ENCODE data around the gene MIPOL1. TPM values are rescaled to one million over a fixed set of nuclear protein-coding genes. Genes with fewer than 3 reads are reported as not detected.

MIPOL1 gene
- total RNA-seq, 4 donors from 2014 or later, result 5.4 to 17.2 (median 9.4) TPM

DNA sequence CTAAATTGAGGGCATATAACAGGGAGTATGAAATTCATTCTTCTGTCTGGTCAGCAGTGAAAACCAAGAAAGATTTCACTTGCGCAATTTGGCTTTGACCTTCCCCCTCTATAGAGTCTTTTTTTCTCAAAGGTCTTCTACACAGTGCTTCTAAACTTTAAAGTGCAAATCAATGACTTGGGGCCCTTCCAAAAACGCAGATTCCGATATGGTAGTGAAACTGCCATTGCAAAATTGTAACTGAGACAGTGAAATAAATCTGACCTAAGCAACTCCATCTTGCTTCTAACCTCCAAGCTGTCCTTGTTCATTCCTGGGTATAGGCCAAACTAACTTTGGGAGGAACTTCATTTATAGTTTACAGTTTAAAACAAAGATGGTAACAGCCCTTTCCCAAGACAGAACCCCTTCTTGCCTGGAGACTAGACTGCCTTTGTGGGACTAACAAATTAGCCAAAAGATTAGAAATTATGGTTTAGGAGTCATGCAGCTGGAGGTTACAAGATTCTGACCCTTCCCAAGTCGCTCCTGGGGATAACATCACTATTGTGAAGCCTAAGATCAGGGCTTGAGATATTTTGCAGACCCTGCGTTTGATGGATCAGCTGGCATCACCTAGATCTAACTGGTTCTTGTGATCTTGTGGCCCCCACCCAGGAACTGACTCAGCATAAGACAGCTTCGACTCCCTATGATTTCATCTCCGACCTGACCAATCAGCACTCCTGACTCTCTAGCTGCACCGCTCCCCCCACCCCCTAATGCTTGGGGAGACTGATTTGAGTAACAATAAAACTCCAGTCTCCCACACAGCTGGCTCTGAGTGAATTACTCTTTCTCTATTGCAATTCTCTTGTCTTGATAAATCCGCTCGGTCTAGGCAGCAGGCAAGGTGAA lies 30.3 kb upstream of the MIPOL1 start:
- TF ChIP-seq, protein P1, sequence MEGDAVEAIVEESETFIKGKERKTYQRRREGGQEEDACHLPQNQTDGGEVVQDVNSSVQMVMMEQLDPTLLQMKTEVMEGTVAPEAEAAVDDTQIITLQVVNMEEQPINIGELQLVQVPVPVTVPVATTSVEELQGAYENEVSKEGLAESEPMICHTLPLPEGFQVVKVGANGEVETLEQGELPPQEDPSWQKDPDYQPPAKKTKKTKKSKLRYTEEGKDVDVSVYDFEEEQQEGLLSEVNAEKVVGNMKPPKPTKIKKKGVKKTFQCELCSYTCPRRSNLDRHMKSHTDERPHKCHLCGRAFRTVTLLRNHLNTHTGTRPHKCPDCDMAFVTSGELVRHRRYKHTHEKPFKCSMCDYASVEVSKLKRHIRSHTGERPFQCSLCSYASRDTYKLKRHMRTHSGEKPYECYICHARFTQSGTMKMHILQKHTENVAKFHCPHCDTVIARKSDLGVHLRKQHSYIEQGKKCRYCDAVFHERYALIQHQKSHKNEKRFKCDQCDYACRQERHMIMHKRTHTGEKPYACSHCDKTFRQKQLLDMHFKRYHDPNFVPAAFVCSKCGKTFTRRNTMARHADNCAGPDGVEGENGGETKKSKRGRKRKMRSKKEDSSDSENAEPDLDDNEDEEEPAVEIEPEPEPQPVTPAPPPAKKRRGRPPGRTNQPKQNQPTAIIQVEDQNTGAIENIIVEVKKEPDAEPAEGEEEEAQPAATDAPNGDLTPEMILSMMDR (IDR thresholded peaks at IDR 0.05), result no peak
- DNase-seq (ENCODE audit: low spot score) (no peak), ATAC-seq (ENCODE audit: low FRiP score) (no peak)

DNA sequence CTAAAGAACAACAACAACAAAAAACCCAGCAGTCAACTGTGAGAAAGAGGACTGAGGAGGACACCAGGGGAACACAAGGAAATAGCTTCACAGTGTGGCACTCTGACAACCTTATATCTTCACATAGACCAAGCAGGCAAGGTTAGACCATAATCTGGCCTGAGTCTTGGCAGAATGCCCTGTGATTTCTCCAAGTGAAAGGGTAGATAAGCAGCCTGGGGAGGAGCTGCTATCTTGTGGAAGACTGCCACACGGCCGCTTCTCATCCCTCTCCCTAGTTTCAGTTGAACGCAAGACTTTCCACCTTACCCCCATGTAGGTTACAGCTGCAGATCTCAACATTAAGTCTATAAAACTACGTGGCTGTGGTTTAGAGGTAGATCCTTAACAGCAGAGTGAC lies 29.0 kb upstream of the MIPOL1 start:
- TF ChIP-seq, protein P1 (IDR thresholded peaks at IDR 0.05), result no peak
- no peak for DNase-seq (ENCODE audit: low spot score)
- no peak for ATAC-seq (ENCODE audit: low FRiP score)

DNA sequence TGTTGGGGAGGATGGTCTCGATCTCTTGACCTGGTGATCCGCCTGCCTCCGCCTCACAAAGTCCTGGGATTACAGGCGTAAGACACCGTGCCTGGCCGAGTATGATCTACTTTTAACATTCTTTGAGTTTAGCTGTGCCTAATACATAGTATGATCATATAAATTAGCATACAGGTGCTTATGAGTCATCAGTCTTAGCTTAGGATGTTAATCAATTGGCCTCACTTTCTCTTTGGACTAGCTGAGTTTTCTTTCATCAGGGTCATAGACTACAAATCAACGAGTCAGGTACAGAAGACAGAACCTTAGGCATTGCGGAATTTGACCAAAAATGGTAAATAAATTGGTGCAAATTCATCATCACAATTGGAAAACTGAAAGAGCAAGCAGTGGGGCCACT lies 27.5 kb upstream of the MIPOL1 start:
- no peak for DNase-seq (ENCODE audit: low spot score)
- TF ChIP-seq, protein P1 (IDR thresholded peaks at IDR 0.05), result no peak
- no peak for ATAC-seq (ENCODE audit: low FRiP score)

DNA sequence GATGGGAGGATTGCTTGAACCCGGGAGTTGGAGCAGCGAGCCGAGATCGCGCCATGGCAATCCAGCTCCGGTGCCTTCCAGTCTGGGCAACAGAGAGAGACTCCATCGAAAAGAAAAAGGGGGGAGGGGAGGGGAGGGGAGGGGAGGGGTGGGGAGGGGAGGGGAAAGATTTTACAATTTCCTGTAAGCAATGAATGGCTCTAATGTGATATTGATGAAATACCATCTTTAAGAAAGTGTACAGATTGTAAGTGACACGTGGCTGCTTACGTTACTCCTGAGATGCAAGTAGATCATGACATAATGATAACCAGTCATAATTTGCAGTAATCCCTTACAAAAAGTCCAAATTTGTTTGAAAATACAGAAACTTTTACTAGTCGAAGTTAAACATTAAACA lies 26.7 kb upstream of the MIPOL1 start:
- TF ChIP-seq, protein P1 (IDR thresholded peaks at IDR 0.05), result no peak
- no peak for ATAC-seq (ENCODE audit: low FRiP score)
- DNase-seq (ENCODE audit: low spot score), result no peak

DNA sequence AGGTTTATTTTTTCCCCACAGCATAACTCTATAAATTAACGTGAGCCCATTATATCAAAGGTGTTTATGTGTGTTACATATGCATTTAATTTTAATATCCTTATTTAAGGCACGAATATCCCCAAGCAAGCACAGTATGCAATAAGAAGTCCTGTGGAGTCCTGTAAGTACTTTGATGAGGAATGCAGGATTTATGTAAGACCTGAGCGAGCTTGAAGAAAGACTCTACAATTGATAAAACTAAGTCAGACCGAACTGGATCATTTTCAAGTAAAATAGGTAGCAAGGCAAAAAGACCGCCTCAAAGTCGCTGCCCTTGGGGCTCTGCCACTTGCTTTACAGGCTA lies 26.1 kb upstream of the MIPOL1 start:
- DNase-seq (ENCODE audit: low spot score) (no peak), ATAC-seq (ENCODE audit: low FRiP score) (peak; percentile 26)
- TF ChIP-seq, protein P1 (IDR thresholded peaks at IDR 0.05), result no peak

DNA sequence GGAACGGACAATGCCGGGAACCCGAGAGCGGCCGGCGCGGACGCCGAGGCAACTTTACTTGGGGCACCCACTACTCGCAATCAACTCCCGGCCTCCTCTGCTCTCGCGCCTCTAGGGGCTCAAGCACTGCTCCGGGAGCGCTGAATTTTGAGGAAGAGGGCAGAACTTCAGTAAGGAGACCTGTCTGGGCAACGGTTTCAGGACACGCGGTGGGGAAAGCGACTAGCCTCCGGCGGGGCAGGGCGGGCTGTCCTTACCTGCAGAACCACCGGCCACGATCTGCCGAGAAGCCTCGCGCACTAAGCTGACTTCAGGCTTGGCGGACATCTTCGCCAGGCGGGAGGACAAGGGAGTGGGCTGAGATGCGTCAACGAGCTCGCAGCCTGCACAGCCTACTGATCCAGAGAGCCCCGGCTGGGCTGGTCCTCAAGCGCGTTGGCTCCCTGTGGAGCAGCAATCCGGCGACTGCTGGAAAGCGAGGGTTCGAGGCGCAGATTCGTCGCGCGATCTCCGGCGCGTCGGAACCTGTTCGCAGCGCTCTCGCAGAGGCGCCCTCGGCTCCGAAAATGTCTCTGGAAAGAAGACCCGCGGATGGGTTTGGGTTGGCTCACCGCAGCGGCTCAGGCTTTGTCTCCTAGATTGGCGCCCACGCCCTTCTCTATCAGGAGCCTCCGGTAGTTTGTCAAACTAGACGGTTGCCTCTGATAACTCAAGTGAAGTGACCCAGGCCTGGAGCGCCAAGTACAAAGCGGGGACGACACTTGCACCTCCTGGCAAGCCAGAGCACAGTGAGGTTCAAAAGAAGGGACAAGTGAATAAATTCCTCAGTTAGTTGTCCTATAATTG lies 25.5 kb upstream of the MIPOL1 start, which contains the start of gene SLC25A21:
Gene SLC25A21, minus strand, starts transcription at position 583 of the 846 bp plus-strand sequence.
- peak; percentile 91 for ATAC-seq (ENCODE audit: low FRiP score)
- TF ChIP-seq, protein P1 (IDR thresholded peaks at IDR 0.05), result no peak
- no peak for DNase-seq (ENCODE audit: low spot score)

Measured in omental fat pad (tissue), 4 donors.